NB4 (cell line): ENCODE data around the gene DPF3.

Experiments used
- CTCF ChIP-seq: IDR thresholded peaks from one replicate; pipeline ENCODE4 v1.5.1; 2012; ENCODE audit warnings: low read depth, low read length
- MYC ChIP-seq: IDR thresholded peaks from 2 replicates; pipeline ENCODE4 v1.6.1; 2011; ENCODE audit warnings: low read depth, low read length
- POLR2A ChIP-seq: IDR thresholded peaks from 2 replicates; pipeline ENCODE4 v1.6.1; 2011; ENCODE audit warnings: mild to moderate bottlenecking; ENCODE audit not compliant: insufficient read length; ENCODE audit errors: extremely low read depth

GRCh38 chr14:72619111-72619571 lies 274.8 kb downstream of the DPF3 start:
- no peak for TF ChIP-seq POLR2A
- no peak for TF ChIP-seq CTCF
- TF ChIP-seq MYC: no peak
